GM20431 (cell line): Measurements from ENCODE around the gene UNCX.
"Not testable (repeated sequence)": the region's sequence is repeated elsewhere in the genome, so short reads cannot be mapped to it uniquely, and the experiment has no call there.

Source experiments
- in situ Hi-C: fragments of 300-500 bp; cut with MseI, MboI; formaldehyde crosslinking; loops from one replicate; pipeline ENCODE4 v1.15.0; 2020; ENCODE audit warnings: low sequenced_read_pairs; ENCODE audit not compliant: unreplicated experiment

The UNCX gene

DNA sequence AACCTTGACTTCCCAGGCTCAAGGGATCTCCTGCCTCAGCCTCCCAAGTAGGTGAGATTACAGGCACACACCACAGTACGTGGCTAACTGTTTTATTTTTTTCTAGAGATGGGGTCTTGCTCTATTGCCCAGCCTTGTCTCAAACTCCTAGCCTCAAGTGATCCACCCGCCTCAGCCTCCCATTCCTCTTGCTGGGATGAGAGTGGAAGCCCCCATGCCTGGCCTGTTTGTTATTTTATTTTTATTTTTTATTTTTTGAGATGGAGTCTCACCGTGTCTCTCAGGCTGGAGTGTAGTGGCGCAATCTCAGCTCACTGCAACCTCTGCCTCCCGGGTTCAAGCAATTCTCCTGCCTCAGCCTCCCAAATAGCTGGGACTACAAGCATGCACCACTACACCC is 20.6 kb upstream of the UNCX start:
- in situ Hi-C loops: not testable (repeated sequence)

DNA sequence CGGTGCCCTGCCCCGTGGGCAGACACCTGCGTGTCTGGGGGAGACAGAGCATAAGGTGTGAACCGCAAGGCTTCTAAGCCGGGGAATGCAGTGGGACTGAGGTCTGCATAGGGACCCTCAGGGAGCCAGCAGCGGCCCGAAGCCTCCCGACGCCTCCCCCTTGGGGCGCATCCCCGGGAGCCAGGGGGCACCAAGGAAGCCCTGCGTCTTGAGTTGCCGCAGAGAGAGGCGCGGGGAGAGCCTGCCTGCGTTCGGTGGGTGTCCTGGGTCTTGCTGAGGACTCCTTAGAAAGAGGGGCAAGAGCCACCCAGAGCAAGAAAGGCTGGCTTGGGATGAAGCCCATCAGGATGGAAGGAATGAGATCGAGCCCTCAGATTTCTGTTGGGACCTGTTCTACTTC is 18.2 kb upstream of the UNCX start:
- in situ Hi-C loops: no loop called here

DNA sequence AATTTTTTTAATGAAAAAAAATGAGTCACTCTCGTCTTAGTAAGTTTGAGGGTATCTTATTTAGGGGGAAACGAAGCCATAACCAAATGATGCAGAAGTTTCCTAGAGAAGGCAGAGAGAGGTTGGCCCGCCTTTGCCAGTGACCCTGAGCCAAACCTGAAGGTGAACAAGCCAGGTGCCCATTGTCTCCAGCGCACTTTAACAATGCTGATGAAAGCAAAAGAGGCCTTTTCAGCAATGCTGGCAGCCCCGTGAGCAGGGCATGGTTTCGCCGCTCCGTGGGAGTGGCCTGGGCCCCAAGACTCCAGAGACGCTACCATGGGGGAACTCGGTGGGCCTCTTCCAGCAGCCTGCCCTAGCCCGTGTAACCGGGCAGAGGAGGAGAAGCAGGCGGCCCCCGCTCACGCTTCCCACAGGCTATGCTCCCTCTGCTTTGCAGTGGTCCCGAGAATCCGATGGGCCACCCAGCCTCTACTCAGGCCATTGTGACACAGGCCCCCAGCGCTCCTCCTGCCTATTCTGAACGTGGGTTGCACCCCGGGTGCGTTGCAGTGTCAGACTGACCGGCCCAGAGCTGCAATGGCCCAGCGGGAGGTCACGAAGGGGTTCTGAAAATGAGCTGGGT is 14.0 kb upstream of the UNCX start:
- in situ Hi-C loops: no loop called here

DNA sequence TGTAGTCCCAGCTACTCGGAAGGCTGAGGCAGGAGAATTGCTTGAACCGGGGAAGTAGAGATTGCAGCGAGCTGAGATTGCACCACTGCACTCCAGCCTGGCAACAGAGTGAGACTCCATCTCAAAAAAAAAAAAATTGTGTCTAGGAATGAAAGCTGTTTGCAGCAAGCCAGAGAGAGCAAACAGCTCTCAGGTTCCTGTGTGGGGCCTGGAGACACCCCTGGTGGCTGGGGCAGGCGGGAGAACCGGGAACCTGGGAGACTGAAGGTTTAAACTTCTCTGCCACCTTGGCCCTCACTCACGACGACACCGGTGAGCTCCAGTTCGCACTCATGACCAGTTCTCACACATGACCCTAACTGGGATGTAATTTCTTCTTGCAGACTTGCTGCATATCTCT is 13.2 kb upstream of the UNCX start:
- in situ Hi-C loops: no loop called here

DNA sequence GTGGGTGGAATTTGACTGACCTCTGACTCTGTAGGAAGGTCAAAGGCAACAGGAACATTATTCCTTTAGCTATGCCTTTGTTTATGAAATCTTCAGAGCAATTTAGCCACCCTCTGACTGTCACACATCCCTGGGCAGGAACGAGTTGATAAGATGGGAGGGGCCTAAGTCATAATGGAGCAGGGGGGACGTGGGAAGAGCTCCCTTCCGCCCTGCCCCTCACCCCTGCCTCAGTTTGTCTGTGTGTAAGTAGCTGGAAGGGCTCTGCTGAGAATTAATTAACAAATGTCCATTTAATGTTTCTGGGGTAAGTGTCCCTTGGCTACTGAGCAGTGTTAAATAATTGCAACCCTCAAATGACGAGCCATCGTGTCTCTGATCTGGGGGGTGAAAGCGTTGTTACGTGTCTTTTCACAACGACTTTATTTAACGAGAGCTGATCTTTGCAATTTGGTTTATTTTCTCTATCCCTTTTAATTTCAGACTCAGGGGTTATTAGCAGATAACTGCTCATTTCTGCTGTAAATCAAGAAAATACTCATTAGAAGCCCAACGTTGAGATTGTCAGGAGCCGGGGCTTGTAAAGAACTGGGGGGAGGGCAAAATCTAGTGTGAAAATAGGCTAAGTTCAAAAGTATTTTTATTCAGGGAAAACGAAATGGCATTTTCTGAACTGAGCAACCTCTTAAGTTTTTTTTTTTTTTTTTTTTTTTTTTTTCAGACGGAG is 12.5 kb upstream of the UNCX start:
- in situ Hi-C loops: no loop called here

DNA sequence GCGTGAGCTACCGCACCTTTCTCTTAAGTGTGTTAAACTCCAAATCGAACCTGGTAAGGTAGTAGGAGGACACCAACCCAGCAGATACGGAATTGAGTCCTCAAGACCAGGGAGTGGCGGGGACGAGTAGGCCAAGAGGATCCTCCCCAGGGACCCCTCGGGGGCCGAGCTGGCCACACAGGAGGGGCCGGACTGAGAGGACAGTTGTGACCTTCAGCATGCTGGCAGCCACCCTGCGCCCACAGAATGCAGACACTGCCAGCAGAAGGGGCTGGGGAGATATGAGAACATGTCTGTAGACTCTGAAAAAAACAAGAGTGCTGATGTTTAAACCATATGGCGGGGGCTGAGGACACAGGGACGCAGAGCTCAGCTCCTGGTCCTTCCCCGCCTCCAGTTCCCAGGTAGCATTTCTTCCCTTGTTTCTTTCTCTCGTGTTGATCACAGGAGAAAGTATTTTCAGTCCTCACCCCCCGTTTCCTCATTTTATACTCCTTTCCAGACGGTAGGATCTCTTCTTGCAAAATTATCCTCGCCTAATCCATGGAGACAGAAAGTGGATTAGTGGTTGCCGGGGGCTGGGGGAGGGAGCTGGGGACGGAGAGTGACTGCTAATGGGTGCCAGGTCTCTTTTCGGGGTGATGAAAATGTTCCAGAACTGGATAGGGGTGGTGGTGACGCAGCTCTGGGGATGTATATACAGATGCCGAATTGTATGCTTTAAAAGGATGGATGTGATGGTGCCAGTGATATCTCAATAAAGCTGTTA is 11.5 kb upstream of the UNCX start:
- in situ Hi-C loops: no loop called here

DNA sequence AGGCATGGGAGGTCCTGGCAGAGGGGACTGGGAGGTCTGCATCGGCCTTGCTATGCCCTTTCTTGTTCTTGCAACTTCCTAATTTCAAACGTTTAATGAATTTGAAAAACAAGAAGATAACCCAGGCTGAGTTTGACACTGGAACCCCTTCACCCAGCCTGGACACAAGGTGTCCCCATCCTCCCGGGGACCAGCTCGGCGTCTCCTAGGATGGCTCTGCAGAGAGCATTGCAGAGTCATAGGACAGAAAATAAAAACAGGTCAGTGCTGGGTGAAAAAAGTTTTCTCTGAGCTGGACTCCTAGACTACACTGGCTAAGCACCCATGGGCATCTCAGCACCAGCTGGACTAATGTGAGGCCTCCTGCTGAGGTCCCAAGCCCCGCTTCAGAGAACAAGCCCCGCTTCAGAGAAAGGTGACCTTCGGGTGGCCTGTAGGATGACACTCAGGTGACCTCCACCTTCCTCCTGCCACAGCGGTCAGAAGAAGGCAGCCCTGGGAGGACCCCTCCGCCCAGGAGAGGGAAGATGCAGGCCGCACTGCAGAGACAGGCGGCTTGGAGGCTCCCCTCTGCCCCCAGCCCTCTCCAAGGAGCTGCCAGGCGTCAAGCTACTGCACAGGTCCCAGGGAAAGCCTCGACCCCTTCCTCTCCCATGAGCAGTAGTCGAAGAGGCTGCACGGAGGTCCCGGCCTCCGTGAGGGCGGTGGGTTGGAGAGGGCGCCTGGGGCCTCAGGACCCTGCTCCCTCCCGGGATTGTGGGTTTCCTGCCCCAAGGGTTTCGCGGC is 9.3 kb upstream of the UNCX start:
- in situ Hi-C loops: no loop called here

DNA sequence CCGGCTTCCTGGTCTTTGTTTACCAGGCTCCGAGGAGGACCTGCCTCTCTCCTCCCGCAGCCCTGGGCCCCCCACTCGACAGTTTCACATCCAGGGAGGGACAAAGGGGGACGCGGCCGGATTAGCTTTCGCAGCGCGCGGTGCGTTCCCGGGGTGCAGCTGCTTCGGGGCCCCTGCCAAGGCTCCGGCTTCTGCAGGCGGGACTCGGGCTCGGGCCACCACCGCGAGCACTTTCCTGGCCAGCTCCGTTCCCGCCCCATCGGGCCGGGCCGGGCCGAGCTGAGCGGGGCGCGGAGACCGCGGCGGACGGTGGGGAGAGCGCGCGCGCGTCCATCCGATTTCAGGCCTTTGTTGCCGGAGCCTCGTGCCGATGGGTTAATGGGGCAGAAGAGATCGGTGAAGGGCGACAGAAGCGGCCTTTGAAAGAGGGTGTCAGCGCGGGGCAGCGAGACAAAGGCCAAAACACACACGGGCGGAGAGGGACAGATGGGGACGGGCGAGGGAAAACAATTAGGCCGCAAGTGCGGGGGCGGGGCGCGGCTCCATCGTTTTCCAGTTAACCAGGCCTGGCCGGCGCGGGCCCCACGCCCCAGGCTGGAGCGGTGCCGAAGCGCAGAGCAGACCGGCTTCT is 8.5 kb upstream of the UNCX start:
- in situ Hi-C loops: no loop called here

DNA sequence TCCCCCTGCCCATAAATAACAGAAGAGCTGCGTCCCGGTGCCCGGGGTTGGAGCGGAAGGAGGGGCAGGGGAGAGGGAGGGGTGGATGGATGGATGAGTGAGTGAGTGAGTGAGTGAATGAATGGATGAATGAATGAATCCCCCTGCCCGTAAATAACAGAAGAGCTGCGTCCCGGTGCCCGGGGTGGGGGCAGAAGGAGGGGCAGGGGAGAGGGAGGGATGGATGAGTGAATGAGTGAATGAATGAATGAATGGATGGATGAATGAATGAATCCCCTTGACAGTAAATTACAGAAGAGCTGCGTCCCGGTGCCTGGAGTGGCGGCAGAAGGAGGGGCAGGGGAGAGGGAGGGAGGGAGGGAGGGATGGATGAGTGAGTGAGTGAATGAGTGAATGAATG is 7.6 kb upstream of the UNCX start:
- in situ Hi-C loops: no loop called here

DNA sequence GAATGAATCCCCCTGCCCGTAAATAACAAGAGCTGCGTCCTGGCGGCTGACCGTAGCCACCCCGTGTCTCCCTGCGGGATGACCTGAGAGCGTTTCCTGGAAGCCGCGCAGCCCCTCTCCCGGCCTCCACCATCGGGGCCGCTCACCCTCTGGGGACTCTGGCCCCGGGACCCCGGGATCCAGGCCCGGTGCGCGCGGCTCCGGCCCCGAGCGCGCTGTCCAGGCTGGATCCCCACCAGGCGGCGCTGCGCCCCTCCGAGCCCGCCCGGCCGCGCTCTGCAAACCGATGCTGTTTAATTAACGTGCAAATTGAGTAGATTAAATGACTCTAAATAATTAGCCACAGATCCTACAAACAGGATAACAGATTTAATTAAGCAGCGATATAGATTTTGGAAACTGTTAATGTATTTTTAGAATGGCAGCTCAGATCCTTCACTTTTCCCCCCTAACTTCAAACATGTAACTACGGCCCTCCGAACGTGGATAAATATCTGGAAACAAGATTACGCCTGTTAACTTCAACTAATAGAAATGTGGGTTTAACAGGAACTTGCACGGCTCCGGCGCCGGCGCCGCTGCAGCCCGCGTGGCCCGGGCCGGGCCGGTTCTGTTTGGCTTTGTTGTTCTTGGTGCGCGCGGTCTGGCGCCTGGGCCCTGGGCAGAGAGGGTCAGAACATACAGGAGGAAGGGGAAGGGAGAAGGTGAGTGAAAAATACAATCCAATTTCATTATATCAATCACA is 7.1 kb upstream of the UNCX start:
- in situ Hi-C loops: no loop called here

DNA sequence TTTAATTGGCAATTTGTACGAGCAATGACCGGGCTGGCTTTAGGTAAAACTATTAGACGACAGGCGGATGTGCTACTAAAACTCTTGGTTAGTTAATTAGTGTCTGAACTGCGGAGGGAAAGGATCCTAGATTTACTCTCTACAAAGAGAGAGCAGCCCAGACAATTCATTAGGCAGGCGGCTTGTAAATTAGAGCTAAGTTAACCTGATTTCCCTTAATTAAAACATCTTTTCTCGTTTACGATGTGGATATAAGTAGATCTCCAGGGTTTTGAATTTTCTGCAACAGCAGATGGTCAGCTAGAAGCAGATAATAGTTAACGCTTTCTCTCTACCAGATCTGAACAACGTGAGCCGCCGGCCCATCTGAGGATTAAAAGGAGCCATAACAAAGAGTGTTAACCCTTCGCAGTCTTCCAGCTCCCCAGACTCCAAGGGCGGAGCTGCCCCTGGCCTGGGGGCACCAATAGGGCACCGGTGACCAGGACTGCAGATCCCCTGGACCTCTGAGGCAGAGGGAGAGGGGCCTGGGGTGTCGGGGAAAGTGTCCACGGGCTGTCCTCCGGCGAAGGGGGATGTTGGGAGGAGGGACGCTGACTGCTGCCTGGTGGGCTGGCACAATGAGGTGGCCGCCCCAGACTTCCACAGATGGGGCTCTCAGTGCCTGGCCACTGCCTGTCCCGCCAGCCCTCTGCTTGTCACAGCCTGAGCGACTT is 6.3 kb upstream of the UNCX start:
- in situ Hi-C loops: no loop called here

DNA sequence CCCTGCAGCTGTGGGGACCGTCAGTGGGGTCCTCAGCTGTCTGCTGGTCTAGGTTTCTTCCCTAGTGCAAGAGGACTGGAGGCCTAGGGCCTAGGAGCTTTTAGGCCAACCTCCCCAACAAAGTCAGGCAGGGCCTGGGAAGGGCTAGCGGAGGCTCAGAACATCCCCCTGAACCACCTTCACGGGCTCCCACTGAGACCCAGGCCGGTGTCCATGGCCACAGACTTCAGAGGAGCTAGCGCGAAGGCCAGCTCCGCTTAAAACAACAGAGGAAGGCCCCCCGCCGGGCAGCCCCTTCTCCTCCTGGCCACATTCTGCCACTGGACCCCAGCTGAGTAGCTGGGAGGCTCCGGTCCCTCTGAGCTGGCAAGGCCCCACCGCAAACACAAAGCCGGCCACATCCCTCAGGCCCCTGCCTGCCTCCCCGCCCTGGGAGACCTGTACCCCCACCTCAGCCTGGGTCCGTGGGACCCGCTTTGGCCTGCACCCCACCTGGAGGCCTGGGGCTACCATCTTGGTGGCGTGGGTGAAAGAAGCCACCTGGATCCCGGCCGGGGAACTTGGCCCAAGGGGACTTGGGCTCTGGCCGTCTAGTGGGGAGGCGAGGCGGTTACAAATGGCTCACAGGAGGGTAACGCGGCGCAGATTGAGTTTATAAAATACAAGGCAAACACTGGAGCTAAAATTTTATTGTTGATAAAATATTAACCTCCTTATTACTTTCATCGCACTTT is 5.4 kb upstream of the UNCX start:
- in situ Hi-C loops: no loop called here

DNA sequence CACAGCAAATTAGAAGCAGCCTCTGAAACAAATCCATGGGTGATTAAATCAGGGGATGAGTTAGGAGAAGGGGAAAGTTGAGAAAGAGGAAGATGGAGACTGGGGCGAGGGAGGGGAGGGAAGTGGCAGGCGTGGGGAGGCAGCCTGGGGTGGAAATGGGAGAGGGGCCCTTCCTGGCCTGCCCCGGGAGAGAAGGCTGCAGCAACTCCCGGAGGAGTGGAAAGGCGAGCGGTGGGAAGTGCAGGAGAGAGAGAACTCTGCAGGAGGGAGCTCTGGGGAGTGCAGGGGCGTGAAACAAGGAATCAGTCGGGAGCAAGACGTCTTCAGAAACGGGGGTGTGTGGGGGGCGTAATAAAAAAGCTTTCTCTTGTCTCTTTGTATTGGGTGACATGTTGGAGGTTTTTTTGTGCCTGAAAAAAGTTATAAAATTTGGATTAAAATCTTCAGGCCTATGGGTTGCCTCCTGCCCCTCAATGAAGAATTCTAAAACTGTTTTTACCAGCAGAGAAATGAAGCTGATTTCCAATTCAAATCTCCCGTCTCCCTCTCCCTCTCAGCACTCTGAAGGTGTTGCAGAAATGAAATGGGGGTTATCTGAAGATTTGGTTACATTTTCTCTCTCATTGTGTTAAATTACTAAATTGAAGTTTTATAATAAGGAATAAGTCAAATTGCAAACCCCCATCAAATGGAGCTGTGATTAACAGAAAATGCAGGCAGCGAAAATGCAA is 4.7 kb upstream of the UNCX start:
- in situ Hi-C loops: no loop called here

DNA sequence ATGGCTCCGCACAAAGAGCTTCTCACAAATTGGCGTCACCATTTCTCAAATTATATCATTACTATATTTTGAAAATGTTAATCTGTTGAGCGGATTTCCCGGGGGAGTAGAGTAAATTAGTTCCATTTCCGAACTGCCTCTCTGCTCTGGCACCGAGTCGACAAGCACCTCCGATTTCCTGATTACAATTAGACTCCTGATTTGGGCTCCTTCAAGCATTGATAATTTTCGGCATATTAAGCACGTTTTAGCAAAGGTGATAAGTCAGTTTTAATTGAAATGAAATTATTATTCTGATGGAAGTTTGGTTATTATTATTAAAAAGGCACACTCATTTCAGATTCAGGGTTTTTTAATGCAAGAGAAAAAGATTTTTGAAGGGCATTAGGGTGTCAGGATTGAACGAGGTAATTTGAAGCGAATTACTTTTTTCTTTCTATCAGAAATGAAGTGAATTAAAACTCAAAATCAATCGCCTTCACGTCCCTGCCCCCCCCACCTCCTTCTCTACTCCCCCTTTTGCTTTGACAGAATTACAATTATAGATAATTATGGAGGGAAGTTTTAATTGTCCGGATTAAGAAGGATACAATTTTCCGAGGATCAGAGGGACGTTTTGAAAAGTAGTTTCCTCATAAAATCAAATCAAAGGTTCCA is 4.0 kb upstream of the UNCX start:
- in situ Hi-C loops: no loop called here

DNA sequence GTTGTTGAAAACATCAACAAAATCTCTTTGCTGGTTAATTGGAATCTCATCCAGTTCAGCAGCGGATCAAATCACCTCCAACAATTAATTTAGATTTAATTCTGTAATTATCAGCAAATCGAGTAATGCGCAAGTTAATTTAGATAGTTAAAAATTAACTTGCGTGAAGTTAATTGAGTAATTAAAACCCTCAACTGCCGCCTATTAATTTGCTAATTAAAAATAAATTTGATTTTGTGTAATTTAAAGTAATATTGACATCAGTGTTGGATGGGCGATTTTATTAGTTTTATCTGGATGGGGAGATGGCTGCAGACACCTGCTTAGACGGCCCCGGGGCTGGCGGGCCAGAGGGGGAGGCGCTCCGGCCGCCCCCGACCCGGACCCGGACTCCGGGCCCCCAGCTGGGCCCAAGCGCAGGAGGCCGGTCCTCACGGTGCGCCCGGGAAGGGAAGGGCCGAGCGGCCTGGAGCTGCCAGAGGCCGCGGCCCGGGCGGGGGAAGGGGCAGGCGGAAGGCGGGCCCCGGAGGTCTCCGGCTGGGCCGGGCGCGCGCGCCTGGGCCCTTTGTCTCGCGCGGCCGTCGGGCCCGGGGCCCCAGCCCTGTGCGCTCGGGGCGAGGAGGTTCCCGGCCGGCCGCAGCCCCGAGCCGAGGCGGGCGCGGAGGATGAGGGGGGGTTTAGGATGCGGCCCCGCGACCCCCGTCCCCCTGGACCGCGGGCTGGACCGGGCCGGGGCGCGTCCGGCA is 3.3 kb upstream of the UNCX start:
- in situ Hi-C loops: no loop called here

DNA sequence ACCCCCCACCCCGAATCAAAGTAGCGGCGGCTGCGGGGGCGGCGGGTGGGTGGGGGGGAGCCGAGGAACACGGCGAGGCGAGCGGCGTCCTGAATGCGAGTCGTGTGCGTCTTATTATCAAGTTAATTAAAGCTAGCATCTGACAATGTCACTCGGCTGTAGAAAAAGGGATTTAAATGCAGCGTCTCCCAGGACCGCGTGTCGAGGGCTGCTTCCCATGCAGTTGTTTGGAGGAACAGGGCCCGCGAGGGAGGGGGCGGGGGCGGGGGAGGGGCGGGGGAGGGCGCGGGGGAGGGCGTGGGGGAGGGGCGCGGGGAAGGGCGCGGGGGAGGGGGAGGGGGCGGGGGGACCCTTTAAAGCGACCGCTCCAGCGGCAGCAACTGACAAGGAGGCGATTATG is 2.7 kb upstream of the UNCX start:
- in situ Hi-C loops: no loop called here
